Measurements from ENCODE around the gene CUX1. TPM values are rescaled to one million over a fixed set of nuclear protein-coding genes. Genes with fewer than 3 reads are reported as not detected.

The CUX1 gene
- total RNA-seq, 1 experiment from 2014 or later: 53.5 TPM

- Histone ChIP-seq H2BK15ac (ENCODE audit: low read depth, low read length) (no peak overlapping the region), H2AK5ac (ENCODE audit: insufficient read length, low read length) (no peak overlapping the region), H3K56ac (ENCODE audit: insufficient read length, low read depth, low read length) (no peak overlapping the region), H3K79me1 (ENCODE audit: insufficient read depth, low read depth, low read length, poor library complexity, severe bottlenecking) (no peaks in the 10 kb centered on the region), H3K4me2 (ENCODE audit: insufficient read depth, insufficient read length, low read length) (no peak overlapping the region), H3K9ac (ENCODE audit: extremely low read depth, insufficient read length, low read length) (no peak overlapping the region), H3K27ac (ENCODE audit: insufficient read length, low read depth, low read length) (no peak overlapping the region), H2BK5ac (ENCODE audit: insufficient read length, low read length) (no peak overlapping the region), H2BK12ac (ENCODE audit: insufficient read length, low read depth, low read length) (no peak overlapping the region), H3K14ac (ENCODE audit: insufficient read depth, low read length) (no peak overlapping the region), H3K4ac (ENCODE audit: low read depth, low read length) (no peak overlapping the region), H4K91ac (ENCODE audit: insufficient read length, low read depth, low read length) (no peak overlapping the region), H3T11ph (ENCODE audit: low read length) (no peak overlapping the region), H3K23ac (ENCODE audit: insufficient read length, low read depth, low read length) (no peak overlapping the region), H3K9me3 (ENCODE audit: control insufficient read depth, low read depth, low read length) (no peaks in the 10 kb centered on the region), H2BK20ac (ENCODE audit: low read depth, low read length, poor library complexity, severe bottlenecking) (no peak overlapping the region), H3K27me3 (ENCODE audit: insufficient read depth, low read length) (no peaks in the 10 kb centered on the region), H2BK120ac (ENCODE audit: low read depth, low read length, poor library complexity, severe bottlenecking) (no peak overlapping the region), H3K18ac (ENCODE audit: insufficient read length, low read depth, low read length) (no peak overlapping the region), H3K79me2 (ENCODE audit: insufficient read depth, low read length) (no peaks in the 10 kb centered on the region), H4K8ac (replicated peaks; ENCODE audit: insufficient read length, low read depth, low read length) (no peak overlapping the region), H4K5ac (ENCODE audit: insufficient read length, low read depth, low read length) (no peak overlapping the region), H2AFZ (ENCODE audit: low read length) (no peak overlapping the region), H4K20me1 (ENCODE audit: control insufficient read depth, insufficient read depth, insufficient read length) (no peaks in the 10 kb centered on the region), H3K4me1 (ENCODE audit: insufficient read depth, low read length) (no peaks in the 10 kb centered on the region), H3K23me2 (ENCODE audit: insufficient read length, low read depth, low read length, poor library complexity, severe bottlenecking) (no peaks in the 10 kb centered on the region)
- WGBS (ENCODE audit: extremely low coverage, insufficient read length, low lambda C conversion rate): no CpG with 5 or more reads among the region's 7 CpGs
- peaks cover 15 to 55% (median 24%) of the 10 kb centered on the region in 3 experiments for H3K36me3 Mint-ChIP-seq (ENCODE audit: insufficient read depth in 1 of 3, low read depth in 3 of 3)
- TF ChIP-seq CTCF (conservative IDR thresholded peaks at IDR 0.05): no peak
- DNase-seq: no peak
- H3K27ac Mint-ChIP-seq: no peak overlapping the region
- no peak overlapping the region for H3K4me3 Mint-ChIP-seq
- no peaks in the 10 kb centered on the region; the same call in 1 of the 2 replicates for H3K27me3 Mint-ChIP-seq (ENCODE audit: low read depth)
- no peaks in the 10 kb centered on the region; a peak in 1 of 5 replicates for H3K9me3 Mint-ChIP-seq
- H3K4me1 Mint-ChIP-seq: no peaks in the 10 kb centered on the region
Measured at GRCh38 chr7:102215256-102215655, 397.8 kb downstream of the CUX1 start.

All from H9 (cell line).